NB4 (cell line): ENCODE data around the gene CFAP97D1.

Experiments used
- CTCF ChIP-seq: IDR thresholded peaks from one replicate; pipeline ENCODE4 v1.5.1; 2012; ENCODE audit warnings: low read depth, low read length
- MAX ChIP-seq: IDR thresholded peaks from 2 replicates; pipeline ENCODE4 v1.6.1; 2011; ENCODE audit warnings: low read depth, low read length

- TF ChIP-seq CTCF (no peak), MAX (no peak)
Measured at GRCh38 chr17:43737722-43738121, 42.5 kb upstream of the CFAP97D1 start.
